Testis (tissue), 3 donors: ENCODE results near the gene PLEKHM1. TPM values are rescaled to one million over a fixed set of nuclear protein-coding genes. Genes with fewer than 3 reads are reported as not detected.

Source experiments
- DNase-seq: peaks from one replicate; pipeline ENCODE4 v3.0.0-alpha.2; 2019
- H3K27ac ChIP-seq, 2 donors: fragments of 200-600 bp; sonication (generic); one replicate each; pipeline ENCODE4 v1.5.1; 2019
- H3K27me3 ChIP-seq: fragments of 200-600 bp; sonication (generic); one replicate; pipeline ENCODE4 v1.5.1; 2019
- H3K36me3 ChIP-seq: fragments of 200-600 bp; sonication (generic); one replicate; pipeline ENCODE4 v1.5.1; 2017; ENCODE audit warnings: low read depth; ENCODE audit errors: missing control alignments
- H3K4me1 ChIP-seq: fragments of 200-600 bp; sonication (generic); one replicate; pipeline ENCODE4 v1.5.1; 2019
- H3K4me3 ChIP-seq, 2 donors: fragments of 200-600 bp; sonication (generic); one replicate each; pipeline ENCODE4 v1.5.1; 2017 to 2019
- H3K9me3 ChIP-seq: fragments of 200-600 bp; sonication (generic); one replicate; pipeline ENCODE4 v1.5.1; 2017
- CTCF ChIP-seq, 3 experiments: fragments of 450-650 bp in 2 of 3; fragments of 200-600 bp in 1 of 3; sonication (generic) in 1 of 3; IDR thresholded peaks; one replicate each; pipeline ENCODE4 v1.5.1; 2016 to 2019; ENCODE audit warnings: antibody characterized with exemption in 3 of 3, mild to moderate bottlenecking in 2 of 3, moderate library complexity in 1 of 3
- POLR2A ChIP-seq: fragments of 450-650 bp; IDR thresholded peaks from one replicate; pipeline ENCODE4 v1.6.1; 2017; ENCODE audit warnings: antibody characterized with exemption, mild to moderate bottlenecking, moderate library complexity
- WGBS, 2 donors: methylation state at CpG; one replicate each; pipeline ENCODE4 v1.1.5; 2018; 5-methylcytosine and 5-hydroxymethylcytosine counted together
- intact Hi-C: fragments of 100-400 bp; cut with DNase I; formaldehyde crosslinking; loops from one replicate; pipeline ENCODE4 v1.15.1; 2023; ENCODE audit warnings: low total_unique reads
- polyA plus RNA-seq: library from polyadenylated mRNA; stranded (reverse); fragments of 350-450 nt; fragmentation: Illumina TruSeq; extraction: RNeasy Lipid Tissue Mini Kit (QIAGEN cat#74804); gene quantifications from one replicate; pipeline ENCODE4 v1.2.3, GENCODE V29; 2014; ENCODE audit warnings: low read depth, low replicate concordance; ENCODE audit not compliant: insufficient read depth
- small RNA-seq, 2 donors: library from RNA; depleted of rRNA; stranded (forward); fragments of <200 nt; gene quantifications; one replicate each; pipeline ENCODE3, GENCODE V24; 2016
- total RNA-seq, 2 donors: library from RNA; depleted of rRNA; stranded (reverse); fragments of >200 nt; gene quantifications; one replicate each; pipeline ENCODE4 v1.2.3, GENCODE V29; 2016

The PLEKHM1 gene
- total and polyA plus RNA-seq, 3 donors from 2014 or later: 17.8 to 39.1 (median 31.8) TPM

- intact Hi-C loops: loop anchor here (10.0 kb wide), 1 partner anchor 151 kb away; no protein-coding TSS in a partner anchor
- H3K4me1 ChIP-seq: no peaks in the 10 kb centered on the region
- WGBS, 2 donors: 71 to 84% methylated on average over 4 of the region's 4 CpGs
- H3K36me3 ChIP-seq: no peaks in the 10 kb centered on the region
- DNase-seq: no peak
- TF ChIP-seq POLR2A: no peak
- no peak for TF ChIP-seq CTCF (IDR thresholded peaks at IDR 0.05)
- H3K9me3 ChIP-seq: no peaks in the 10 kb centered on the region
- no peaks in the 10 kb centered on the region for H3K27me3 ChIP-seq
- H3K27ac ChIP-seq: no peak overlapping the region
- H3K4me3 ChIP-seq: no peak overlapping the region
Measured at GRCh38 chr17:45386178-45386577, 104.3 kb downstream of the PLEKHM1 start.

Small RNA genes within 50 kb of the gene (small RNA-seq; reads per million reads assigned to genes)
- gene RF00017: 0 reads per million in 2 donors

Other genes with a start within 250 kb of the PLEKHM1 start
- 10 to 100 TPM; 15.5 to 47.4 TPM for gene SPATA32, start 228.6 kb downstream of the PLEKHM1 start, total RNA-seq
- 72.0 TPM for gene SPATA32, start 228.6 kb downstream of the PLEKHM1 start, polyA plus RNA-seq
- 10 to 100 TPM; 12.4 to 14.6 TPM for gene MAP3K14, start 173.7 kb downstream of the PLEKHM1 start, total RNA-seq
- 24.9 TPM for gene MAP3K14, start 173.7 kb downstream of the PLEKHM1 start, polyA plus RNA-seq
- gene ARHGAP27, start 57.9 kb downstream of the PLEKHM1 start, total RNA-seq: 10 to 100 TPM; 21.4 to 22.8 TPM
- gene ARHGAP27, start 57.9 kb downstream of the PLEKHM1 start, polyA plus RNA-seq: 17.7 TPM